HUES48 (cell line): Measurements from ENCODE around the gene ZNF506.
"Not testable (repeated sequence)": the region's sequence is repeated elsewhere in the genome, so short reads cannot be mapped to it uniquely, and the experiment has no call there.

Experiments
- H3K27ac ChIP-seq: one replicate; pipeline ENCODE4 v1.7.0; 2013; ENCODE audit warnings: low read depth, low read length, inconsistent platforms
- H3K27me3 ChIP-seq: 2 replicates; pipeline ENCODE4 v1.6.1; 2013; ENCODE audit warnings: mild to moderate bottlenecking, low read length; ENCODE audit not compliant: control insufficient read depth, insufficient read depth
- H3K36me3 ChIP-seq: 2 replicates; pipeline ENCODE4 v1.6.1; 2013; ENCODE audit warnings: low read length; ENCODE audit not compliant: control insufficient read depth, insufficient read depth
- H3K4me1 ChIP-seq: 2 replicates; pipeline ENCODE4 v1.6.1; 2013; ENCODE audit warnings: mild to moderate bottlenecking, low read length; ENCODE audit not compliant: control insufficient read depth, insufficient read depth
- H3K4me3 ChIP-seq: 2 replicates; pipeline ENCODE4 v1.5.1; 2013; ENCODE audit warnings: mild to moderate bottlenecking, low read depth, low read length
- H3K9ac ChIP-seq: 2 replicates; pipeline ENCODE4 v1.6.1; 2013; ENCODE audit warnings: mild to moderate bottlenecking, low read depth, low read length, moderate library complexity
- H3K9me3 ChIP-seq: 2 replicates; pipeline ENCODE4 v1.6.1; 2013; ENCODE audit warnings: low read length; ENCODE audit not compliant: control insufficient read depth, insufficient read depth

The ZNF506 gene

DNA sequence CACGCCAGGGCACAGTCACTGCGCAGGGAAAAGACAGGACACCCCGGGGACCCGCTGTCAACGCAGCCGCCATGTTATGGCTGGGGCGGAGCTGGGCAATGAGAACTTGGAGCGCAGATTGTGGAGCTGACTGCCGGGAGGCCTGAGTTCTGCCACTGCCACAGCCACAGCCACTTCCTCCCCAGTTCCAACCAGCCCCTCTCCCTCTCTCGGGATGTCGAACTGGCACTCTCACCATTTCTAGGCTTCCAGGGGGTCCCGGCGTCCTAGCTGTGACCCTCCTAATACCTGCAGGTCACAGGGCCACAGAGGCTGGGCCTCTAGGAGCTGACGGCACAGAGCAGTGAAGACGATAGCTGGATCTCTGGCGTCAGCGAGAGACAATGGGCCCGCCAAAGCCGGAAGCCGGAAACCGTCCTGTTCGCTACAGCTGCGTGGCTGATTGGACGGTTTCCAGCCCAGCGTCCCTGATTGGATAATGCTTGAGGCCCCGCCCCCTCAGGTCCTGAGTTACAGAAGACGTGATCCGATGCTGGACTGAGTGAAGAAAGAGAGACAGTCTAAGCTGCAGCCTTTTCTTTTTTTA is at the start of gene ZNF506:
Gene ZNF506, minus strand, starts transcription at position 385 of the 586 bp plus-strand sequence. Its CDS starts 147 bp downstream, at position 238.
- Histone ChIP-seq H3K27me3 (no peaks in the 10 kb centered on the region), H3K36me3 (no peaks in the 10 kb centered on the region; the same call in 1 of the 2 replicates), H3K9me3 (peaks cover 14% of the 10 kb centered on the region), H3K27ac (peak within 1 kb of the TSS; percentile 61), H3K4me1 (no peaks in the 10 kb centered on the region), H3K4me3 (peak within 1 kb of the TSS; percentile 96), H3K9ac (peak within 1 kb of the TSS; percentile 91)

DNA sequence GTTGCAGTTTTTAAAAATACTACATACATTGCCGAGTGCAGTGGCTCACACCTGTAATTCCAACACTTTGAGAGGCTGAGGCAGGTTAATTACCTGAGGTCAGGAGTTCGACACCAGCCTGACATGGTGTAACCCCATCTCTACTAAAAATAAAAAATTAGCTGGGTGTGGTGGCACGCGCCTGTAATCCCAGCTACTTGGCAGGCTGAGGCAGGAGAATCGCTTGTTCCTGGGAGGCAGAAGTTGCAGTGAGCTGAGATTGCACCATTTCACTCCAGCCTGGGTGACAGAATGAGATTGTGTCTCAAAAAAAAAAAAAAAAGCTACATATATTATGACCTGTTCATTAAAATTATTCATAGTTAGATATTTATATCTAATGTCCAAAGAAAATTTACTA is 48.5 kb upstream of the ZNF506 start:
- not testable (repeated sequence) for H3K27me3 ChIP-seq, H3K4me3 ChIP-seq, H3K9me3 ChIP-seq, H3K27ac ChIP-seq, H3K9ac ChIP-seq
- 0 out of 2 replicates have a peak, but pooled peaks cover 10% of the 10 kb centered on the region for H3K4me1 ChIP-seq
- peaks cover 29% of the 10 kb centered on the region for H3K36me3 ChIP-seq

DNA sequence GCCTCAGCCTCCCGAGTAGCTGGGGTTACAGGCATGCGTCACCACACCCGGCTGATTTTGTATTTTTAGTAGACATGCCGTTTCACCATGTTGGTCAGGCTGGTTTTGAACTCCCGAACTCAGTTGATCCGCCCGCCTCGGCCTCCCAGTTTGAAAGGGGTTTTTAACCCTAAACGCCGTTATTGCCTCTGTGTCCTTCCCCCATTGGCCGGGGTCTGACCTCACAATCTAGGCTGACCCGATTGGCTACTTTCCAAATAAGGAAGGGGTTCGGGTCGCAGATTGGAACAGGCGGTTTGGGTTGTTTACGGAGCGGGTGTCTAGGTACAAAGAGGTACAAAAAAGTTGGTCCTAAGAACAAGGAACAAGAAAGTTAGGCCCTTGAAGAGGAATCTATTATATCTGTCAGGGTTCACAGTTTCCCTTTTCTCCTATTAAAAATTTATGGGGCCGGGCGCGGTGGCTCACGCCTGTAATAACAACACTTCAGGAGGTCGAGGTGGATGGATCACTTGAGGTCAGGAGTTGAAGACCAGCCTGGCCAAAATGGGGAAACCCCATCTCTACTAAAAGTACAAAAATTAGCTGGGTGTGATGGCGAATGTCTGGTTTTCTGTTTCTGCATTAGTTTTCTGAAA is 45.2 kb upstream of the ZNF506 start:
- Histone ChIP-seq H3K4me3 (peak overlapping the region; percentile 100), H3K9me3 (no peaks in the 10 kb centered on the region), H3K27ac (peak overlapping the region; percentile 100), H3K27me3 (no peaks in the 10 kb centered on the region), H3K36me3 (peaks cover 6% of the 10 kb centered on the region), H3K9ac (peak overlapping the region; percentile 100), H3K4me1 (0 out of 2 replicates have a peak, but pooled peaks cover 10% of the 10 kb centered on the region)

DNA sequence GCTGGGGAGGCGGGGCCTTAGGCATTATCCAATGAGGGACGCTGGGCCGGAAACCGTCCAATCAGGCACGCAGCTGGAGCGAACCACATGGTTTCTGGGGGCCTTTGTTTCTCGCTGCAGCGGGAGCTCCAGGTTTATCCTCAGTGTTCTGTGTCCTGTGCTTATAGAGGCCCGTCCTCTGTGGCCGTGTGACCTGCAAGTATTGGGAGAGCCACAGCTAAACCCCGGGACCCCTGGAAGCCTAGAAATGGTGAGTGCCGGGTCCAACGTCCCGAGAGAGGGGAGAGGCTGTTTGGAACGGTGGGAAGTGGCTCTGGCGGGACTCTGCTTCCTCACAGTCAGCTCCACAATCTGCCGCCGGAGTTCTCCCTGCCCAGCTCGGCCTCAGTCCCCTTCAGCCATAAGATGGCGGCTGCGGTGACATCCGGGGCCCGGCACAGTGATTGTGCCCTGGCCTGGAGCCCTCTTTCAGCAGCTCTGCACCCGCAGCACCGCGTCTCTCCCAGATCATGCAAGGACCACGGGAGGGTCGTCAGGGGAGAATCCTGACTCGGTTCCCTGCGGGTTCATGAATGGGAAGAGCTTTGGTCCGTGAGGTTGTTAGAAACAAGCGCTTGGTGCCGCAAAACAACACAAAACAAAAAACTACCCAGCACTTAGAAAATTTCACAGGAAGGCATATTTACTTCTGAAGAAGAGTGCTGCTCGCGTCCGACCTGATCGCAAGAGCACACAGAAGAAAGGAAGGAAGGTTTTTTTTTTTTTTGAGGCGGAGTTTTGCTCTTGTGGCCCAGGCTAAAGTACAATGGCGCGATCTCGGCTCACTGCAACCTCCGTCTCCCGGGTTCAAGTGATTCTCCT is 44.4 kb upstream of the ZNF506 start, which contains the start of gene ZNF253:
Gene ZNF253, plus strand, starts transcription at position 133 of the 861 bp plus-strand sequence. Its CDS starts 115 bp downstream, at position 248.
- Histone ChIP-seq H3K9me3 (no peaks in the 10 kb centered on the region), H3K4me1 (0 out of 2 replicates have a peak, but pooled peaks cover 10% of the 10 kb centered on the region), H3K9ac (peak within 1 kb of the TSS; percentile 100), H3K36me3 (peaks cover under 1% of the 10 kb centered on the region; the same call in 1 of the 2 replicates), H3K4me3 (peak within 1 kb of the TSS; percentile 100), H3K27ac (peak within 1 kb of the TSS; percentile 100), H3K27me3 (no peaks in the 10 kb centered on the region)

DNA sequence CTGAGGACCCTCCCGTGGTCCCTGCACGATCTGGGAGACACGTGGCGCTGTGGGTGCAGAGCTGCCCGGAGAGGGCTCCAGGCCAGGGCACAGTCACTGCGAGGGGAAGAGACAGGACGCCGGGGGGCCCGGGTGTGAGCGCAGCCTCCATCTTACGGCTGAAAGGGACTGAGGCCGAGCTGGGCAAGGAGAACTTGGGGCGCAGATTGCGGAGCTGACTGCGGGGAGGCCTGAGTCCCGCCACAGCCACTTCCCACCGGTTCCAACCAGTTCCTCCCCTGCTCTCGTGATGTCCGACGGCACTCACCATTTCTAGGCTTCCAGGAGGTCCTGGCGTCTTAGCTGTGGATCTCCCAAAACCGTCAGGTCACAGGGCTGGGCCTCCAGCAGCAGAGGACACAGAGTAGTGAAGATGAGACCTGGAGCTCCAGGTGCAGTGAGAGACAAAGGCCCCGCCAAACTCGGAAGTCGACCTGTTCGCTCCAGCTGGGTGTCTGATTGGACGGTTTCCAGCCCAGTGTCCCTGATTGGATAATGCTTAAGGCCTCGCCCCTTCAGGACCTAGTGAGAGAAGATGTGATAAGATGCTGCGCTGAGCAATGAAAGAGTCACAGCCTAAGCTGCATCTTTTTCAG is 39.3 kb upstream of the ZNF506 start:
- no peak overlapping the region for H3K27ac ChIP-seq
- H3K9me3 ChIP-seq = no peaks in the 10 kb centered on the region
- no peaks in the 10 kb centered on the region for H3K4me1 ChIP-seq
- peaks cover 8% of the 10 kb centered on the region for H3K36me3 ChIP-seq
- H3K27me3 ChIP-seq = no peaks in the 10 kb centered on the region
- H3K9ac ChIP-seq = peak overlapping the region; percentile 76
- peak overlapping the region; percentile 74 for H3K4me3 ChIP-seq

DNA sequence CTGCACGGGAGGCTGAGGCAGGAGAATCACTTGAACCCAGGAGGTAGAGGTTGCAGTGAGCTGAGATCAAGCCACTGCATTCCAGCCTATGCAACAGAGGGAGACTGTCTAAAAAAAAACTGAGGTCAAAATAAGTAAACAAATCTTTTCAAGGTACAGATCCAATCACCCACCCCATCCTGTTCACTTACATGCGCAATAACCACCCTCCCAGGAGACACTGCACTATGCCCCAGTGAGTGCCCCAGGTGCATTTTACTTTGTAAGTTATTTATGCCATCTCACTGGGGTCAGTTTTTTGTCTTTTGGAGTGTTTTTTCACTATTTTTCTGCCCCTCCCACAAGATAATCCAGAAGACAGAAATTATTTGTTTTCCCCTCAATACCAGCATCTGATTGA is 37.2 kb upstream of the ZNF506 start:
- Histone ChIP-seq H3K9me3 (no peaks in the 10 kb centered on the region), H3K4me1 (no peaks in the 10 kb centered on the region), H3K27me3 (no peaks in the 10 kb centered on the region), H3K27ac (no peak overlapping the region), H3K36me3 (peaks cover 8% of the 10 kb centered on the region), H3K9ac (no peak overlapping the region), H3K4me3 (no peak overlapping the region)

DNA sequence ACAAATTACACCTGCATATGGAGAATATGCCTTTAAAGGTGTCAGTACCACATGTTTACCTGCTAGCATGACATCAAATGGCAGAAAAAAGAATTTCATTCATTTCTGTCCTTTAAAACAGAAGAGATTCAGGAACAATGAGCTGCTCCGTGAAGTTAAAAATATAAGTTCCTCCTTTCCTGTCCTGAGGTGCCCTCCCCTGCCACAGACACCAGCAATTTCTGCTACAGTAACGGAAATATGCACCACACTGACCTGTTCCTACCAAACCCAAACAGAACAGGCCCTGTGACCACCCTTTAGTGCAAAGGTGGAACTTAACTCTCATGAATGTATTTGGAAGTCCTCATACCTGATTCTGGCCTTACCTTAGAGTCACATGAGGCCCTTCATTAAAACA is 30.2 kb upstream of the ZNF506 start:
- not testable (repeated sequence) for H3K9ac ChIP-seq, H3K9me3 ChIP-seq, H3K27ac ChIP-seq, H3K27me3 ChIP-seq, H3K4me3 ChIP-seq, H3K4me1 ChIP-seq, H3K36me3 ChIP-seq

DNA sequence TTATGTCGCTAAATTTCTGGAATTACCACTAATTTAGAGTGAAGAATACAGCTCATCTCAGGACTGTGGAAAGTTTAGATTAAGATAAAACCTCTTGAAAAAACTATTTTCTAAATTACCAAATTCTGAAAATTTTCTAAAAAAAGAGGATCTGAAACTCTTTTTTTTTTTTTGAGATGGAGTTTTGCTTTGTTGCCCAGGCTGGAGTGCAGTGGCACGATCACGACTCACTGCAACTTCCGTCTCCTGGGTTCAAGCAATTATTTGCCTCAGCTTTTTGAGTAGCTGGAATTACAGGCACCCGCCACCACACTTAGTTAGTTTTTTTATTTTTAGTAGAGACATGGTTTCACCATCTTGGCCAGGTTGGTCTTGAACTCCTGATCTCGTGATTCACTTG is 27.5 kb upstream of the ZNF506 start:
- H3K9ac ChIP-seq = no peak overlapping the region
- no peak overlapping the region for H3K4me3 ChIP-seq
- no peak overlapping the region for H3K27ac ChIP-seq
- no peaks in the 10 kb centered on the region for H3K27me3 ChIP-seq
- no peaks in the 10 kb centered on the region for H3K36me3 ChIP-seq
- peaks cover 14% of the 10 kb centered on the region for H3K9me3 ChIP-seq
- H3K4me1 ChIP-seq = no peaks in the 10 kb centered on the region

DNA sequence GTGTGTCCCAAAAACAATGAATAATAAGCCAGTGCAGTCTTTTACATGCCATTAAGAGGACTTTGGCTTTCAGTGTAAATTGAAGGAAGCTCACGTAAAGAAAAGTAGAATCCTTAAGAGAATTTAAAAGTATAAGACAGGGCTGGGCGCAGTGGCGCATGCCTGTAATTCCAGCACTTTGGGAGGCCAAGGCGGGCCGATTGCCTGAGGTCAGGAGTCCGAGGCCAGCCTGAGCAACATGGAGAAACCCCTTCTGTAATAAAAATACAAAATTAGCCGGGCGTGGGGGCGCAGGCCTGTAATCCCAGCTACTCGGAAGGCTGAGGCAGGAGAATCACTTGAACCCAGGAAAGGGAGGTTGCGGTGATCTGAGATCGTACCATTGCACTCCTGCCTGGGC is 26.2 kb upstream of the ZNF506 start:
- no peak overlapping the region for H3K9ac ChIP-seq
- H3K27me3 ChIP-seq = no peaks in the 10 kb centered on the region
- no peaks in the 10 kb centered on the region for H3K36me3 ChIP-seq
- H3K4me3 ChIP-seq = no peak overlapping the region
- no peaks in the 10 kb centered on the region for H3K4me1 ChIP-seq
- H3K9me3 ChIP-seq = peaks cover 23% of the 10 kb centered on the region
- no peak overlapping the region for H3K27ac ChIP-seq

DNA sequence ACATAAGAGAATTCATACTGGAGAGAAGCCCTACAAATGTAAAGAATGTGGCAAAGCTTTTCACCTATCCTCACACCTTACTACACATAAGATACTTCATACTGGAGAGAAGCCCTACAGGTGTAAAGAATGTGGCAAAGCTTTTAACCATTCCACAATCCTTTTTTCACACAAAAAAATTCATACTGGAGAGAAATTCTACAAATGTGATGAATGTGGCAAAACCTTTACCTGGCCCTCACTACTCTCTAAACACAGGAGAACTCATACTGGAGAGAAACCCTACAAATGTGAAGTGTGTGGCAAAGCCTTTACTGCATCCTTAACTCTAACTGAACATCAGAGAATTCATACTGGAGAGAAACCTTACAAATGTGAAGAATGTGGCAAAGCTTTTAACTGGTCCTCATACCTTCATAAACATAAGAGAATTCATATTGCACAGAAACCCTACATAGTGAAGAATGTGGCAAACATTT is 14.0 kb upstream of the ZNF506 start:
- Histone ChIP-seq H3K4me1 (no peaks in the 10 kb centered on the region), H3K27me3 (no peaks in the 10 kb centered on the region), H3K36me3 (no peaks in the 10 kb centered on the region), H3K4me3 (no peak overlapping the region), H3K9ac (no peak overlapping the region), H3K9me3 (peaks cover 70% of the 10 kb centered on the region), H3K27ac (no peak overlapping the region)
